OCI-LY3 (cell line): ENCODE measurements around the gene OAS2.

Experiments
- H2AFZ ChIP-seq: fragments of 200-600, 300-600 bp; shearing (Covaris generic); 2 replicates; pipeline ENCODE4 v1.6.0; 2014; ENCODE audit warnings: antibody characterized with exemption, low read depth, low read length
- H3K27ac ChIP-seq: fragments of 200-600, 300-600 bp; sonication (generic); 2 replicates; pipeline ENCODE4 v1.5.1; 2014; ENCODE audit warnings: mild to moderate bottlenecking, low read length, moderate library complexity, mixed read lengths
- H3K27me3 ChIP-seq: fragments of 200-600, 300-600 bp; sonication (generic); 2 replicates; pipeline ENCODE4 v1.6.1; 2014; ENCODE audit warnings: low read depth, low read length, mixed read lengths
- H3K36me3 ChIP-seq: fragments of 200-600, 300-600 bp; sonication (generic); replicated peaks from 2 replicates; pipeline ENCODE3; 2014; ENCODE audit warnings: low read depth, low read length, mixed read lengths
- H3K4me1 ChIP-seq: fragments of 300-600, 200-600 bp; sonication (generic); 2 replicates; pipeline ENCODE4 v1.6.1; 2014; ENCODE audit warnings: low read length, mixed read lengths
- H3K4me2 ChIP-seq: fragments of 200-600, 300-600 bp; sonication (generic); 2 replicates; pipeline ENCODE4 v1.6.1; 2014; ENCODE audit warnings: low read length, mixed read lengths
- H3K4me3 ChIP-seq: fragments of 300-600, 200-600 bp; sonication (generic); 2 replicates; pipeline ENCODE4 v1.5.1; 2014; ENCODE audit warnings: antibody characterized with exemption, mild to moderate bottlenecking, low read length, moderate library complexity
- H3K79me2 ChIP-seq: fragments of 300-600, 200-600 bp; shearing (Covaris generic); 2 replicates; pipeline ENCODE4 v1.6.1; 2014; ENCODE audit warnings: mild to moderate bottlenecking, low read length, mixed read lengths
- H3K9ac ChIP-seq: fragments of 300-600, 200-600 bp; shearing (Covaris generic); 2 replicates; pipeline ENCODE4 v1.6.0; 2014; ENCODE audit warnings: mild to moderate bottlenecking, low read length, moderate library complexity
- H3K9me3 ChIP-seq: fragments of 200-600, 300-600 bp; shearing (Covaris generic); 2 replicates; pipeline ENCODE4 v1.6.1; 2014; ENCODE audit warnings: low read length, mixed read lengths; ENCODE audit not compliant: insufficient read depth
- H4K20me1 ChIP-seq: fragments of 200-600, 300-600 bp; sonication (generic); 2 replicates; pipeline ENCODE4 v1.6.1; 2016; ENCODE audit warnings: low read length, mixed read lengths; ENCODE audit not compliant: insufficient read depth
- CTCF ChIP-seq: fragments of 200-600, 300-600 bp; sonication (generic); IDR thresholded peaks from 2 replicates; pipeline ENCODE4 v1.5.1; 2014; ENCODE audit warnings: antibody characterized with exemption, low read length, low read depth
- EZH2phosphoT487 ChIP-seq: fragments of 200-600 bp; shearing (Covaris generic); IDR thresholded peaks from 2 replicates; pipeline ENCODE4 v1.6.1; 2018; ENCODE audit warnings: antibody characterized with exemption, mixed run types, low read depth

OAS2 gene

DNA sequence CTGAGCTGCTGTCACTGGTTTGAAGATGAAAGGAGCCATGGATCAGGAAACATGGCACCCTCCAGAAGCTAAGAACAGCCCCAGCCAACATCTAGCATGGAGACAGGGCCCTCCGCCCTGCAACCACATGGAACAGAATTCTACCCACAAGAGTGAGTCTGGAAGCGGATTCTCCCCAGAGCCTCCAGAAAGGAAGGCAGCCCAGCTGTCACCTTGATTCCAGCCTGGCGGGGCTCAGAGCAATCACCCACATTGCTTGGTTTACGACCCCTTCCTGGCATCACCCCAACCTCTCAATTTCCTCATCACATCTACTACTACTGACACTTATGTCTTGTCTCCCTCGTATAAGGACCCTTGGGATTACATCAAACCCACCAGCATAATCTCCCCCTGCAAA is 38.5 kb downstream of the OAS2 start:
- H2AFZ ChIP-seq, result no peak overlapping the region
- H3K4me1 ChIP-seq, result no peaks in the 10 kb centered on the region
- H3K4me2 ChIP-seq, result no peak overlapping the region
- peaks cover 6% of the 10 kb centered on the region; the same call in 1 of the 2 replicates for H3K27me3 ChIP-seq
- H3K27ac ChIP-seq, result no peak overlapping the region
- TF ChIP-seq CTCF (no peak), EZH2phosphoT487 (no peak)
- no peak overlapping the region for H3K4me3 ChIP-seq
- no peaks in the 10 kb centered on the region for H3K36me3 ChIP-seq
- H3K9ac ChIP-seq, result no peak overlapping the region
- H3K79me2 ChIP-seq, result no peaks in the 10 kb centered on the region
- no peaks in the 10 kb centered on the region for H4K20me1 ChIP-seq
- H3K9me3 ChIP-seq, result no peaks in the 10 kb centered on the region

DNA sequence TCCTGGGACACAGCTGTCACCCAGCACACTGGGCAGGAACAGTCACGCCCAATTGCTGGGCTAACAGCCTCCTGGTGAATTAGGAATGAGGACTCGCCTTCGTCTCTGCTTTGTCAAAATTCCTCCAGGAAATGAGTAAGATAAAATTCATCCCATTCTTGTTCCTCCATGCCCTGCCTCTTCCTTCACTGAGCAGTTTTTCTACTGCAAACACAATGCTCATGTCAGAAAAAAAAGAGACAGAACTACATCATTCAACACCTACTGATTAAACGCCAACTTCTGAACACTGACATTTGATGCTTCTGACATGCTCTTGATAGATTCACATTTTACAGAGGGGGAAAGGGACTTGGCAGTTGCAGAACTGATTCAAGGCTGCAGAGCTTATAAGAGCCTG is 40.7 kb downstream of the OAS2 start:
- Histone ChIP-seq H3K4me2 (no peak overlapping the region), H3K27me3 (peaks cover 6% of the 10 kb centered on the region; the same call in 1 of the 2 replicates), H4K20me1 (no peaks in the 10 kb centered on the region), H3K9me3 (no peaks in the 10 kb centered on the region), H3K4me3 (no peak overlapping the region), H3K36me3 (no peaks in the 10 kb centered on the region), H3K79me2 (no peaks in the 10 kb centered on the region), H2AFZ (no peak overlapping the region), H3K27ac (no peak overlapping the region), H3K4me1 (no peaks in the 10 kb centered on the region), H3K9ac (no peak overlapping the region)
- no peak for TF ChIP-seq CTCF
- TF ChIP-seq EZH2phosphoT487, result no peak

DNA sequence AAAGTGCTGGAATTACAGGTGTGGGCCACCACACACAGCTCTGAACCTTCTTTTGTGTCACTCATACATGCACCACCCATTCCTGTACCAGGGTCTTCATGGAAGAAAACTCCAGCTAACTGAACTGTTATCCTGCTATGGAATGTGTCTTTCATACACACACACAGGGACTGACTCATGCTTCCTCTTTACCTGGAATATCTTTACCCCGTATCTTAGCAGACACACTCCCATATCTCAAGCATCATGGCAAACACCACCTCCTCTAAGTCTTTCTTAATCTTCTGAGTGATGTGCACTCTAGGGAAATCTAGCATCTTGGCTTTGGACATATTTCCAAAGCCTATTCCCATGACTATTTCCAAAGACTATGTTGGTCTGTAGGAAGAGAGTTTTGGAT is 43.2 kb downstream of the OAS2 start:
- H3K27me3 ChIP-seq, result 0 out of 2 replicates have a peak, but pooled peaks cover 3% of the 10 kb centered on the region
- no peaks in the 10 kb centered on the region for H3K36me3 ChIP-seq
- no peak overlapping the region for H2AFZ ChIP-seq
- no peaks in the 10 kb centered on the region for H3K4me1 ChIP-seq
- H3K4me2 ChIP-seq, result no peak overlapping the region
- H3K79me2 ChIP-seq, result no peaks in the 10 kb centered on the region
- no peaks in the 10 kb centered on the region for H3K9me3 ChIP-seq
- H4K20me1 ChIP-seq, result no peaks in the 10 kb centered on the region
- no peak for TF ChIP-seq CTCF
- TF ChIP-seq EZH2phosphoT487, result no peak
- no peak overlapping the region for H3K9ac ChIP-seq
- H3K27ac ChIP-seq, result no peak overlapping the region
- H3K4me3 ChIP-seq, result no peak overlapping the region

- no peaks in the 10 kb centered on the region for H3K9me3 ChIP-seq
- H3K4me2 ChIP-seq, result no peak overlapping the region
- H3K27ac ChIP-seq, result no peak overlapping the region
- H3K9ac ChIP-seq, result no peak overlapping the region
- no peaks in the 10 kb centered on the region for H3K36me3 ChIP-seq
- H4K20me1 ChIP-seq, result no peaks in the 10 kb centered on the region
- no peak for TF ChIP-seq CTCF
- no peaks in the 10 kb centered on the region for H3K79me2 ChIP-seq
- H3K4me3 ChIP-seq, result no peak overlapping the region
- H3K27me3 ChIP-seq, result 0 out of 2 replicates have a peak, but pooled peaks cover 3% of the 10 kb centered on the region
- H3K4me1 ChIP-seq, result peaks cover 3% of the 10 kb centered on the region; the same call in 1 of the 2 replicates
- no peak overlapping the region for H2AFZ ChIP-seq
These were observed 44.4 kb downstream of the OAS2 start for GRCh38 chr12:113022563-113023297.
